ENCODE results near the gene DPH6.

Gene DPH6

DNA sequence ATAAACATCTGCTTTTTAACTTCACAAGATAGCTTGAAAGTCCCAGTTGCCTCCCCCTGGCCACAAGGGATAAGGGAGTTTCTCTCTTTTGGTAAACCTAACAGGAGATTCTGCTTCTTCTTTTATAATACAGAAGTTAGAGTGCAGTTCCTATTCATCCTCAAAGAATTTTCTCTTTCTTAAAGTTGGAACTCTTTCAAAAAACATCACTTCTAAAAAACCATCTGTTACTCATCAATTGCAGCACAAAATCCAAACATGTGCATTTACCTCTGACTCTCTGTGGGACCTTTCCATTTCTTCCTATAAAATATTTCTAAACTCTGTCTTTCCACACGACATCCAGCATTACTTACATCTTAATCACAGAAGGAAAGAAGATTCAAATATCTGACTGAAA lies 5.1 kb downstream of the DPH6 start:
- DNase-seq (ENCODE audit: low read depth in 2 of 2), result no peak

DNA sequence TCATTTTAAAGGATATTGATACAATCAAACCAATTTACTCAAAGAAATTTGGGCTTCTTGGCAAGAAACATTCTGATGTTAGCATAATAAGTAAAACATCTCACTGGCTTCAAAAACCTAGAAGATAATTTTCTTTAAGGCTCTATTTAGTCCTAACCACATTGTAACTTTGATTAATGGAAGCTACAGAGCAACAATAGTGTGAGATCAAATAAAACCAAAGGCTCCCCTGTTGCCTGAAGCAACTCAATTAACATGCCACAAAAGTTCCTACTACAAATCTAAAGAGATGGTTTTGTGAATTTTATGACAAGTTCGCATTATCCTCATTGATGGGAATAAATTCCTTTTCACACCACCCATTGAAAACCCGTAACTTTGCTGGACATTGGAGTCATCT lies 5.9 kb downstream of the DPH6 start:
- no peak for DNase-seq (ENCODE audit: low read depth in 2 of 2)

DNA sequence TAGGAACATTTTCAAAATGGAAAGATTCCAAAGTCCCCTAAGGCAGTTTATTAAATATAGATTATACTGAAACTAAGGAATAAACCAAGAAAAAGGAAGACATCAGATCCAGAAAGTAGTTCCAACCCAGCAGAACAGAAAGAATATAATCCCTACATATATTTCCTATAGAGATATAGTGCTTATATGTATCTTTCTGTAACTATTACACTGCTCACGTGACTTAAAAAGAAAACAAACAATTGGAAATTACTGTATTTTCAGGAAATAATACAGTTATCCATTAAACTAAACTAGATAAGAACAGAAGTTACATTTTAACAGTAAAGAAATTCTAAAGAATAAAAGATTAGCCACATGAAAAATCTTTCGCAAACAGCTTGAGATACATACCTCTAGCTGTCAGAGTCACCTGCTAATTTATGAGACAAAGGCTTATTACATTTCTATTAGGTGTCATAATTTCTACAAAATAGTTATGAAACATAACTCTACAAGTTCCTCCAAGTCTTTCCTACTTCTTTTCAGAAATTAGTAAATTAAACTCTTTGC lies 10.5 kb downstream of the DPH6 start:
- DNase-seq (ENCODE audit: low read depth in 2 of 2), result no peak

DNA sequence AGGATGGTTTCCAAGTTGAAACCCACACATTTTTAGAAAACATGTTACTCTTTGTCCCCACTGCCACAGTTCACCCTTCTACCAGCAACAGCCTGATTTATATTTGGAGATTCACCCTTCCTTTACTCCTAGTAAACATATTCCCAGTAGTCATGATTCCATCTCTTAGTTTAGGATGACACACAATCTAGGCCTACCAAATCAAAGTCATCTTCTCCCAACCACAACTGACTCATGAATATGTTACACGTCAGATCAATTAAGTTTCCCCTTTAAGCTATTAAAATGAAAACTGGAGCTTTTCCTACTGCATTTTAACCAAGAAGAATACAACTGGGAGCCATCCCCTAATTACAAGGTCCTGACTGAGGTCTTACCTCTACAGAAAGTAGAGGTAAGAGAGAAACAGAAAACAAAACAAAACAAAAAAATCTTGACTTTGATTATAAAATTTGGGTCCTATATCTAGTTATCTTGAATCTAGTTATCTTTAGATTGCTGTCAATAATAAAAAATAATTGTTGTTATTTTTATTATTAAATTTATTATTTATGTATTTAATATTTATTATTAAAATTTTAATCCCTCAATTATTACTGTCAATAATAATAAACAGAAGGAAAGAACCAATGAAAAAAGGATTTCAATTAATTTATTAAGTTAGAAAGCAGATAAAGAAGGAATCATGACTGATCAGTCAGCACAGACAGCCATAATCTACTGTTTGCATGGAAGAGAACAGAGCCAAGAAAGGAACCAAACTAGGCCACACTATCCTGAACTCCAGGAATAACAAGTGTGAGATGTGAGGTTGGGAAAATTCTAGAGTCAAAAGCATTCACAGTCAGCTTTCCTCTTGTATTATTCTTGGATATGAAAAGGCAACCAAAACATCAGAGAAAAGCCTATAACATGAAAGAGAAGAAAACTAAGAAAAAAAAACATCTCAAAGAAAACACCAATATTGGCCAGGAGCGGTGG lies 12.5 kb downstream of the DPH6 start:
- no peak for DNase-seq (ENCODE audit: low read depth in 2 of 2)

DNA sequence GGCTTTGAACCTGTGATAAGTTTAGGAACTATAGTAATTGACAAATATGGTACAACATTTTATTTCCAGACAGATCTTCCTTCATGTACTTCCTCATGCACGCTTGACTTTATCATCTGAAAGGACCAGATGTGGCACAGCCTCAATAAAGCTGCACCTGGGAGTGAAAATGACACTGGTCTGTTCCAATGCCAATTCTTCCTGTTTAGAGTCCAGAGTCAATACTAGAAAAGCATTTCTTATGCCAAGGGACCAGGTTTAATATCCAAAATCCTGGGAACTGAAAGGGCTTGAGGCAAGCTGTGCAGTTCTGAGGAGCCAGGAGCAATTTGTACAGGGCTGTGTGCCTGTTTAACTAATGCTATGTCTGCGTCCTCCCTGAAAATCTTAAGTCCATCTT lies 15.3 kb downstream of the DPH6 start:
- DNase-seq (ENCODE audit: low read depth in 2 of 2), result no peak

DNA sequence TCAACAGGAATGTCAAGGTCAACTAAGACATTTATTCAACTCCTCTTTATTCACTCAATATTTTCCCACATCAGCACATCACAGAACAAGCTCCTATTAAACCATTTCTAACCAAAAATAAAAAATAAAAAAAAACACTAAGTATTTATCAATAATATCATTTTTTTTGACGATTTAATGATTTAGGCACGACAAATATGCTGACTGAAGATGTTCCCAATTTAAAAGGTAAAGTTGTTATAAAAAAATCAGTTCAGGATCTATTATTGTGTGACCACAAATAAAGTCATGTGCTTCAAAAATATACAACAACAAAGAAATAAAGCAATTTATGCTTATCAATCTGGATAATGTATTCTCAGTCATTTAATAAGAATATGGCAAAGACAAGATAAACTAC lies 16.2 kb downstream of the DPH6 start:
- no peak for DNase-seq (ENCODE audit: low read depth in 2 of 2)

DNA sequence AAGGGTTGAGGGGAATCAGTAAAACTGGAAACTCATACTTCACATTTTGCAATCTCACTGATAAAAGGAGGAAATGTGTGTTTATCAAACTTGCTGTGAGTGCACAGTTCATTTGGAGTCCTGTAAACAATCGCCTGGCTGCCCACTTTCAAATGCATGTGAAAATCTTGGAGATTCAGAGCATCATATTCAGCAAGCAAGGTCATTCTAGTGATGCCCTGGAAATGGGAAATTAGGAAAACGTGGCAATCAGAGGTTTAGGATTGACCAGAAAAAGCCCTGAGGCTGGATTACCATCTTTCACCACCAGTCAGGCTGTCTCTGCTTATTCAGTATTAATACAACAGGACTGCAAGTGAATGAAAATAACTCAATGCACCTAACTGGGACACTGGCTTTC lies 23.9 kb downstream of the DPH6 start:
- no peak for DNase-seq (ENCODE audit: low read depth in 2 of 2)

DNA sequence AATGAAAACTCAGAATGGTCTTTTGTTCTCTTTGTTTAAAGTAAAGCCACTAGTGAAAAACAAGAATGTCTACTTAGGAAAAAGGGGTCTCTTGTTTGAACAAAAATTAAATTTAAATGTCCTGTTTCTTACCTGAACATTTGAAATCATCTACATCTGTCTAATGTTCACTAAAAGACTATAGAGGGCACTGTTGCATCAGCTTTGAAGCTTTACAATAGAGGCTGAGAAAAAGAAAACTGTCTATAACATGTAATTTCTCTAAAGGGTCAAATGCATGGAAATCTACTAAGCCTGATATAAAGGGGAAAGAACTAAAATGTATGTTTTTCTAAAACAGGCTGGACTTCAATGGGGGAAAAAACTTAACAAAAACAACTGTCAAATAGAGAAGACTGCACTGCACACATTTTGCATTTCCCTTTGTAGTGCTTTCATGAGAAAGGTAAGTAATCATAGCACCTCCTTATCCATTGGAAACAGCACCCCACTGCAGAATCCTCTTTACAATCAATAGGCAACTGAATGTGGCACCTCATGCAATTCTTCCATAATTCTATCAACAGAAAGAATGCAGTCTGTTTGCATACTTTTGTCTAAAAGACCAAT lies 26.3 kb downstream of the DPH6 start:
- no peak for DNase-seq (ENCODE audit: low read depth in 2 of 2)

DNA sequence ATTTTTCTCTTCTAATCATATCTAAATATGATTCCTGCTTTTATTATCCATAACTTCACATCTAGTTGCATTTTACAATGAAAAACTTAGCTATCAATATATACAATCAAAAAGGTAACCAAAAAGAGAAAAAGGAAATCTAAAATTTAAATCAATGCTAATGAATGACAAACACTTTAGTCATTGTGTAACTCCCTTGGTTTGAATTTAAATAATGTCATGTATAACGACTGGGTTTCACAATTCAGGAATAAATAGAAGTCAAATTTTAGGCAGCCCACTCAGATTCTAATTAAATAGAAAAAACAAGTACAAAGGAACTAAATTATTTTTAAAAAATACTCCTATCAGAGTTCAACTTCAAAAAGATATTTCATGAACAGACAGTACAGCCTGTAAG lies 26.9 kb downstream of the DPH6 start:
- DNase-seq (ENCODE audit: low read depth in 2 of 2), result no peak

DNA sequence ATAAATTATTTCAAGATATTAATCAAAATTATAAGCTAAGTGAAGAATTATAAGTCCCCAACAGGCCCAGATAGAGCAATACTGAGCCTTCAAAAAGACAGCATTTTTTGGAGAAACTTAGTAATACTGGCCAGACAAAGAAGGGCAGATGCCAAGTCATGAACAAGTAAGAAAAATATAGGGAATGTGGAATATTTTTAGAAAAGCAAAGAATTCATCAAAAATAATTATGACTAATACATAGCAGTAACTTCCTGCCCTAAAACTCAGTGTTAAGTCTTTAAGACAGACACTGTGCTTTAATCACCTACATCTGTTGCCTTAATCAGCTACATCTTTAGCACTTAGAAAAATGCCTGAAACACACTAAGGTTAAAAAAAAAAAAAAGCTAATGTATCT lies 31.2 kb downstream of the DPH6 start:
- no peak for DNase-seq (ENCODE audit: low read depth in 2 of 2)

DNA sequence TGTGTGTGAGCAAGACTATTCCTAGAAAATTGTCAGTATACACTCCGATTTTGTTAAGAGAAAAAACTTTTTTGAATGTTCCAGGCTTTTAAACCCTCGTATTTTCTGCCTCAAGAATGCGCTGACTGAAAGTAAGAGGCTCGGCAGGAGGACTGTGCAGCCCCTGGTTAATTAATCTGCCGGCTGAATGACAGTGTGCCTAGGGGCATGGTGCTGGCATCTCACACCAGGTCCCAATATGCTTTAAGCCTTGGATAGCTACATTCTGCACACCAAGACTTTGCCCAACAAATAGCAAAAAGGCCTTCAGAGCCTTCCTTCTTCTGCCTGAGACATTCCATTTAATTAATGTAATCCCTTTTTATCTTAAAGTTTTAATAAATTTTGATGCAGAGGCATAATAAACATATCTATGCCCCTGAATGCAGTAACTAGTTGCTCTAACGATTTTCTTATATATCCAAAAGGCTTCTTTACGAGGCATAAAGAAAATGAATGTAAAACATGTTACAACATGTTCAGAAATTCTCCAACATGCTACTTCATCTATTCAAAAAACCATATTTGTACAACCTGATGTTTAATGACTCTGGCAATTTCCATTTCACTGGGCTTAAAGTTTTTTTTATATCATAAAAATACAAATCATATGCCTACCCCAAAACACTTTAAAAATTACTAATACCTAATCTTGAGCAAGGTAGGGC lies 37.9 kb downstream of the DPH6 start:
- no peak for DNase-seq (ENCODE audit: low read depth in 2 of 2)

DNA sequence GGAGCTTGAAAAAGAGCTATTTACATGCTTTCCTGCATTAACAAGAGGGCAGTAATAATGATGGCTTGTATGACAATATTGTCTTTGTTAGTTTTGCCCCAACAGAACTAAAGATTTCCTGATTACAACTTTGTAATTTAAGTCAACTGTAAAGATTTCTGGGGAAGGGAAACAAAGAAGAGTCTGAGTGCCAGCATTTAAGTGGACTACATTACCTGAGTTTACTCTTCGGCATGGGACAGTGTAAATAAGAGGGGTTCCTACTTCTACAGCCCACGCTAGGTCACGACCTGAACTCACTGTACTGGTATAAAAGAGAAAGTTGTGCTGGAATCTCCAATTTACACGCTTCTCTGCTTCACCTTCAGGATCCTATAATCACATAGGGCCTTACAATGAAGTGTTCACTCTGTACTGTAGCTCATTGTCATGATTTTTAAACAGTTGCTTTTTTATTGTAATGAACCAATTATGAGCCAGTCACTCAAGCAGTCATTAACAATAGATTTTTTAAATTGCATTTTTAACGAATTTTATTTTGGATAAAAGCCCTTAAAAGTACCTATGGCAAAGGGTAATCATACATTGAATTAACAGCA lies 39.6 kb downstream of the DPH6 start:
- no peak for DNase-seq (ENCODE audit: low read depth in 2 of 2)

DNA sequence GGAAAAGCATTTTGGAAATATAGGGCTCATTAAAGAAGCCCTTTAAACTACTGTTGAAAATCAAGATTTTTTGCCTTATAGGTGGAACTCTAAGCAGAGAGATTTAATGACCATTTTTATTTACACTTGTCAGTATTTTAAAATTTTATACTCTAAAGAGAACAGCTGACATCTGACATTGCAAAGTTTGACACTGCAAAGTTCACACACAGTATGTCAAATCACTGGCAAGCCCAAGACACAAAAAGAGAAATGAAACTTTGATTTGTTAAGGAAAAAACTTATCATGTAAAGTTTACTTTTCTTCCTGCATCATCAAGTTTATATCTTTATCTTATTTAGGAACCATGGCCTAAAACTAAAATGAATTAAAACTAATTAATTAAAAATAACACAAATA lies 40.2 kb downstream of the DPH6 start:
- no peak for DNase-seq (ENCODE audit: low read depth in 2 of 2)

DNA sequence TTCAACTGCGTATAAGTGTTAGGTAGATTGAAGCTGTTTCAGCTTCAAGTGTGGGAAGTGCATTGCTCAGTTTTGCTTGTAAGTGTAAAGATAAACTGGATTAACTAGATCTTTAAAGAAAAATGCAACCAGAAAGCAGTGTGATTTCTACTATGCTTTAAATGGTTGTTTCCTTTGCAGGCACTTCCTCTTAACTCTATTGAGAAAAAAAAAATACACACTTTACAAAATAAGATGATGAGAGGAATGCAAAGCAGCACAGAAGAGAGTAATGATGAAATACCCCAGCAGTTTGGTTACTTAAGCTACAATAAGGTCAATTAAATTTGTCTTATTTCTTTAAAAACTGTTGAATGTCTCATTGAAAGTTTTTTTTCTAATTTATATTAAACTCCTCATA lies 40.8 kb downstream of the DPH6 start:
- no peak for DNase-seq (ENCODE audit: low read depth in 2 of 2)

DNA sequence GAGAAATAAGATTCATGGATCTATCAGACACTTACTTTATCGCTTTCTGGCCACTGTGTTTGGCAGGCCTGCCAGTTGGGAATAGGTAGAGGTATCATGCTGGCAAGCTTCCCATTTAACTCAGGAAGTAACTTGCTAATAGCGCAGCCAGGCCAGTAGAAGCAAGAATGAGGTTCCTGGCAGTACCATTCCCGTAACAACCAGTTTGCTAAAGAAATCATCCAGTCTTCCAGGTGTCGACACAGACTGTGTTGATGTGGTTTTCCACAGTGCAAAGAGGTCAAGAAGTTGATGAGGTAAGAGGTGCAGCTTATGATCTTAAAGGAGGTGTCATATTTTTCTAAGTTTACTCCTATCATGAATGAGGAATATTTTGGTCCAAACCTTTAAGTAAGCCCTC lies 46.2 kb downstream of the DPH6 start:
- DNase-seq (ENCODE audit: low read depth in 2 of 2), result no peak

DNA sequence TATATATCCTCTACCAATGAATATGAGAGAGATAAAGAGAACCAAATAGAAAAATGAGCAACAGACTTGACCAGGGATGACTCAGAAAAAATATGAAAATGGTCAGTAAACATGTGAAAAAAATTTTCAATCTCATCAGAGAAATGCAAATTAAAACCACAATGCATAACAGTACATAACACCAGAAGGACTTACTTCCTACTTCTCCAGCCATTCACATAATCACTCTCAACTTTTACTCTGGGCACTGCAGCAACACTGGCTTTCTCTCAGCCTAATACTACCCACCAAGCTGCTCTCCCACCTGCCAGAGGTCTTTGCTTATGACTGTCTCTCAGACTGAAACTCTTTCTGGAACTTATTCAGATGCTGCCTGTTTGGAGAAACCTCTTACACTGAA lies 49.4 kb downstream of the DPH6 start:
- no peak for DNase-seq (ENCODE audit: low read depth in 2 of 2)

DNA sequence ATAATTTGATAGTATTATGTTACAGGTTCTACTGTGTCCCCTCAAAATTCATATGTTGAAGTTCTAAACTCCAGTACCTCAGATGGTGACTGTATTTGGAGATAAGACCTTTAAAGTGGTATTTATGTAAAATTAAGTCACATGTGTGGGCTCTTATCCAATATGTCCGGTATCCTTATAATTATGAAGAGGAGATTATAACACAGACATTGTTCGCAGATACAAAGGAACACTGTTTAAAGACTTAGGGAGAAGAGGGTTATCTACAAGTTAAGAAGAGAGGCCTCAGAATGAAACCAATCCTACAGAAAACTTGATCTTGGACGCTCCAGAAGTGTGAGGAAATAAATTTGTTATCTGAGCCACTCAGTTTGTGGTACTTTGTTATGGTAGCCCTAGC lies 50.9 kb downstream of the DPH6 start:
- no peak for DNase-seq (ENCODE audit: low read depth in 2 of 2)

DNA sequence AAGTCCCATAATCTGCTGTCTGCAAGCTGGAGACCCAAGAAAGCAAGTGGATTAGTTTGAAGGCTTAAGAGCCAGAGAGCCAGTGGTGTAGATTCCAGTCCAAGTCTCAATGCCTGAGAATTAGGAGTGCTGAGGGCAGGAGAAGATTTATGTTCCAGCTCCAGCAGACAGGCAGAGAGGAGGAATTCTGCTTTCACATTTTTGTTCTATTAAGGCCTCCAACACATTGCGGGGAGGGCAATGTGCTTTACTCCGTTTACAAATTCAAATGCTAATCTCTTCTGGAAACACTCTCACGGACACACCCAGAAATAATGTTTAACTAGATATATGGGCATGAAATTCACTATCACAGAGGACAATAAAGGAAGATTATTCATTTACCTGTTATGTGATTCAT lies 54.0 kb downstream of the DPH6 start:
- DNase-seq (ENCODE audit: low read depth in 2 of 2), result no peak

DNA sequence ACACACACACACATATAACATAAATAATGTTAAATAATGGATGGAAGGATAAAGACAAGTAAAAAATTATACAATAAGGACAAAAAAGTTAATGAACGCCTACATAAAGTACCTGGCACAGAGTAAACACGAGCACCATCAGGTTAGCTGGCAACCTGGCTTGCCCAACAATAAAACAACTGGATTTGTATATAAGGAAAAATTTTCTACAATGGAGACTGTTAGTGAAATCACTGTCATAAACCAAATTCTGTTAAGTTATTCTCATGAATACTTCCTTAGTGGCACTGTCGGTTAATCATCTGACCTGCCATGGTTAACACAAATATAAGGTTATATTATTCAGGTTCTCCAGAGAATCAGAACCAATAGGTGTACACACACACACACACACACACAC lies 54.8 kb downstream of the DPH6 start:
- no peak for DNase-seq (ENCODE audit: low read depth in 2 of 2)

DNA sequence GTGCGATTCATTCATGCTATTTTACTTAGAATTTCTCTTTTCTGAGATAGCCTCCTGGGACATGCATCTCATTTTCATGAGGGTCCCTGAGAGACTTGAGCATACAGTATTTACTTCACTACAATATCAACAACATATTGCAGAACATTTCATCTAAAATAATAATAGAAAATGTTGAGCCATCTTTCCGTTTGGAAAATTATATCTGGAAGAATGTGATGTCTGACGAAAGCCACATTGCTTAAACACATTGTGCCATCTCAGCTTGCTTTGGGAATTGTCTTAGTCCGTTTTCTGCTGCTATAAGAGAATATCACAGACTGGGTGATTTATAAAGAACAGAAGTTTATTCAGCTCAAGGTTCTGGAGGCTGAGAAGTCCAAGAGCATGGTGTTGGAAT lies 55.5 kb downstream of the DPH6 start:
- DNase-seq (ENCODE audit: low read depth in 2 of 2), result no peak

DNA sequence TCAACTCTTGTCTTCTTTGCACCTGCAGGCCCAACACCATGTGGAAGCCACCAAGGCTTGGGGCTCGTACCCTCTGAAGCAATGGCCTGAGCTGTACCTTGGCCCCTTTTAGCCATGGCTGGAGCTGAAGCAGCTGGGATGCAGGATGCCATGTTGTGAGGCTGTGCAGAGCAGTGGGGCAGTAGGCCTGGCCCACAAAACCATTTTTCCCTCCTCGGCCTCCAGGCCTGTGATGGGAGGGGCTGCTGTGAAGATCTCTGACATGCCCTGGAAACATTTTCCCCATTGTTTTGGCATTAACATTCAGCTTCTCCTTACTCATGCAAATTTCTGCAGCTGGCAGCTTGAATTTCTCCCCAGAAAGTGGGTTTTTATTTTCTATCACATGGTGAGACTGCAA lies 58.5 kb downstream of the DPH6 start:
- DNase-seq (ENCODE audit: low read depth in 2 of 2), result no peak

DNA sequence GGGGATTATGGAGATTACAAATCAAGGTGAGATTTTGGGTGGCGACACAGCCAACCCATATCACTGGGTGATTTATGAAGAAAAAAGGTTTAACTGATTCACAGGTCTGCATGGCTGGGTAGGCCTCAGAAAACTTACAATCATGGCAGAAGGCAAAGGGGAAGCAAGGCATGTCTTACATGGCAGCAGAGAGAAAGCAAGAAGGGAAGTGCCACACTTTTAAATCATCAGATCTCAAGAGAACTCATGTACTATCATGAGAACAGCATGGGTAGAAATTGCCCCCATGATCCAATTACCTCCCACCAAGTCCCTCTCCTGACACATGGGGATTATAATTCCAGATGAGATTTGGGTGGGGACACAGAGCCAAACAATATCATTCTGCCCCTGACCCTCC lies 59.7 kb downstream of the DPH6 start:
- no peak for DNase-seq (ENCODE audit: low read depth in 2 of 2)

All from stimulated activated CD8-positive, alpha-beta memory T cell treated with anti-CD3 and anti-CD28 coated beads, Interleukin-15, amount 100 ng/mL, for 4 hours (primary cell).